ENCODE measurements around the gene TFR2. TPM values are rescaled to one million over a fixed set of nuclear protein-coding genes. Genes with fewer than 3 reads are reported as not detected.

TFR2 gene
- total and polyA plus RNA-seq, 2 of the 13 experiments (the other 11 are each of a cell fraction or from before 2014, with no cell fraction given) = 36.9 to 64.2 TPM

GRCh38 chr7:100673302-100673941, 32.1 kb upstream of the TFR2 start, which contains the start of gene GNB2:
GNB2 (plus strand) TSS chr7:100673740; CDS start chr7:100676266, 2,526 bp downstream.
- peaks cover 20% of the 10 kb centered on the region for H3K4me1 ChIP-seq (ENCODE audit: insufficient read depth, low read length)
- peak; percentile 59 for TF ChIP-seq MEIS2 (CRISPR knock-in tag; IDR thresholded peaks at IDR 0.05)
- no peak for TF ChIP-seq ZNF550 (CRISPR knock-in tag; IDR thresholded peaks at IDR 0.05; ENCODE audit: borderline replicate concordance)
- TF ChIP-seq STAG1 (CRISPR knock-in tag; IDR thresholded peaks at IDR 0.05) = 0 out of 2 replicates have a peak, but pooled peaks have one; percentile 9
- peak; percentile 99 for TF ChIP-seq FOXK2 (IDR thresholded peaks at IDR 0.05)
- no peak; the same call in 1 of the 2 replicates for TF ChIP-seq SALL2 (CRISPR knock-in tag; IDR thresholded peaks at IDR 0.05)
- no peak for TF ChIP-seq ZFP37 (CRISPR knock-in tag; IDR thresholded peaks at IDR 0.05; ENCODE audit: borderline replicate concordance)
- TF ChIP-seq THAP11 (CRISPR knock-in tag; IDR thresholded peaks at IDR 0.05) = peak; percentile 81
- TF ChIP-seq, protein P1, sequence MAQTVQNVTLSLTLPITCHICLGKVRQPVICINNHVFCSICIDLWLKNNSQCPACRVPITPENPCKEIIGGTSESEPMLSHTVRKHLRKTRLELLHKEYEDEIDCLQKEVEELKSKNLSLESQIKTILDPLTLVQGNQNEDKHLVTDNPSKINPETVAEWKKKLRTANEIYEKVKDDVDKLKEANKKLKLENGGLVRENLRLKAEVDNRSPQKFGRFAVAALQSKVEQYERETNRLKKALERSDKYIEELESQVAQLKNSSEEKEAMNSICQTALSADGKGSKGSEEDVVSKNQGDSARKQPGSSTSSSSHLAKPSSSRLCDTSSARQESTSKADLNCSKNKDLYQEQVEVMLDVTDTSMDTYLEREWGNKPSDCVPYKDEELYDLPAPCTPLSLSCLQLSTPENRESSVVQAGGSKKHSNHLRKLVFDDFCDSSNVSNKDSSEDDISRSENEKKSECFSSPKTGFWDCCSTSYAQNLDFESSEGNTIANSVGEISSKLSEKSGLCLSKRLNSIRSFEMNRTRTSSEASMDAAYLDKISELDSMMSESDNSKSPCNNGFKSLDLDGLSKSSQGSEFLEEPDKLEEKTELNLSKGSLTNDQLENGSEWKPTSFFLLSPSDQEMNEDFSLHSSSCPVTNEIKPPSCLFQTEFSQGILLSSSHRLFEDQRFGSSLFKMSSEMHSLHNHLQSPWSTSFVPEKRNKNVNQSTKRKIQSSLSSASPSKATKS (CRISPR knock-in tag; IDR thresholded peaks at IDR 0.05) = no peak
- TF ChIP-seq ZNF75D (CRISPR knock-in tag; IDR thresholded peaks at IDR 0.05; ENCODE audit: borderline replicate concordance) = no peak
- no peak for TF ChIP-seq ZNF431 (CRISPR knock-in tag; IDR thresholded peaks at IDR 0.05; ENCODE audit: borderline replicate concordance, low read depth)
- no peak for TF ChIP-seq NFE2 (CRISPR knock-in tag; IDR thresholded peaks at IDR 0.05)
- no peak for TF ChIP-seq TOE1 (CRISPR knock-in tag; IDR thresholded peaks at IDR 0.05)
- TF ChIP-seq ZNF501 (CRISPR knock-in tag; IDR thresholded peaks at IDR 0.05) = peak; percentile 90
- no peak for TF ChIP-seq HNRNPH1 (optimal IDR thresholded peaks at IDR 0.05; ENCODE audit: low read depth, low read length)
- TF ChIP-seq ZNF780A (CRISPR knock-in tag; IDR thresholded peaks at IDR 0.05) = 0 out of 2 replicates have a peak, but pooled peaks have one; percentile 26
- peak; percentile 87; the same call in 1 of the 2 replicates for TF ChIP-seq GTF2F1 (IDR thresholded peaks at IDR 0.05; ENCODE audit: low read length)
- peak; percentile 88 for TF ChIP-seq CHD2 (IDR thresholded peaks at IDR 0.05; ENCODE audit: low read depth, low read length)
- TF ChIP-seq ZNF331 (CRISPR knock-in tag; IDR thresholded peaks at IDR 0.05) = peak; percentile 42; the same call in 1 of the 2 replicates
- 0 out of 2 replicates have a peak, but pooled peaks have one; percentile 41 for TF ChIP-seq SIN3B (IDR thresholded peaks at IDR 0.05; ENCODE audit: low read length)
- peak; percentile 79 for TF ChIP-seq SMAD3 (CRISPR knock-in tag; IDR thresholded peaks at IDR 0.05)
- TF ChIP-seq MED1 (CRISPR knock-in tag; IDR thresholded peaks at IDR 0.05) = no peak; the same call in none of the 2 replicates
- TF ChIP-seq, protein P2, sequence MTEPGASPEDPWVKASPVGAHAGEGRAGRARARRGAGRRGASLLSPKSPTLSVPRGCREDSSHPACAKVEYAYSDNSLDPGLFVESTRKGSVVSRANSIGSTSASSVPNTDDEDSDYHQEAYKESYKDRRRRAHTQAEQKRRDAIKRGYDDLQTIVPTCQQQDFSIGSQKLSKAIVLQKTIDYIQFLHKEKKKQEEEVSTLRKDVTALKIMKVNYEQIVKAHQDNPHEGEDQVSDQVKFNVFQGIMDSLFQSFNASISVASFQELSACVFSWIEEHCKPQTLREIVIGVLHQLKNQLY (CRISPR knock-in tag; IDR thresholded peaks at IDR 0.05) = peak; percentile 96
- TF ChIP-seq TFAP4 (IDR thresholded peaks at IDR 0.05; ENCODE audit: borderline replicate concordance, low read depth) = peak; percentile 34; the same call in 1 of the 2 replicates
- peak; percentile 78 for TF ChIP-seq GABPB1 (CRISPR knock-in tag; IDR thresholded peaks at IDR 0.05)

More at GRCh38 chr7:100673302-100673941, 32.1 kb upstream of the TFR2 start, which contains the start of gene GNB2:
- no peaks in the 10 kb centered on the region for H3K9me3 ChIP-seq (ENCODE audit: low read length)
- peaks cover 0 to 4% of the 10 kb centered on the region in 2 experiments; a peak in 2 of 5 replicates for H3K27me3 ChIP-seq (ENCODE audit: control insufficient read depth in 1 of 2, insufficient read depth in 2 of 2, low read length in 2 of 2)
- intact Hi-C loops (cut with micrococcal nuclease; ENCODE audit: unreplicated experiment) = loop anchor here (1.0 kb wide), 2 partner anchors 31 to 52 kb away; no protein-coding TSS in a partner anchor
- no TSS peak for BruUV-seq (replicated peaks)
- H3K9ac ChIP-seq (ENCODE audit: insufficient read depth, low read depth, low read length) = peak within 1 kb of the TSS; percentile 93
- H3K27ac ChIP-seq (ENCODE audit: extremely low read length, insufficient read depth, low read length) = peak within 1 kb of the TSS; percentile 96
- WGBS (ENCODE audit: low lambda C conversion rate) = 0% methylated on average over 1 of the region's 65 CpGs
- FAIRE-seq (peak; percentile 97), DNase-seq (ENCODE audit: low spot score) (peak; percentile 96), ATAC-seq (peak; percentile 65)
- H3K4me2 ChIP-seq (ENCODE audit: low read depth, low read length) = peak within 1 kb of the TSS; percentile 80
- peak within 1 kb of the TSS; percentile 92 to 97 (median 96) for H3K4me3 ChIP-seq (replicated peaks in 1 of 3; ENCODE audit: insufficient read depth in 1 of 3, low read depth in 2 of 3, low read length in 3 of 3)
- in situ Hi-C loops (cut with HindIII; ENCODE audit: extremely low pct_ligation_motif_present, low pct_unique_long_range_greater_than_20kb) = no loop called here
- H4K20me1 ChIP-seq (ENCODE audit: insufficient read depth, low read length) = peaks cover 6% of the 10 kb centered on the region; the same call in 1 of the 2 replicates
- ChIA-PET CTCF (ENCODE audit: low intra/inter-chr PET ratio, low total read pairs) (no interaction called here), POLR2A (interaction anchor here (0.7 to 1.4 kb wide), 21 partner anchors 12 to 465 kb away, joined by 3 to 18 read pairs (median 4); partner anchors contain the start of genes ACTL6B, FBXO24, GIGYF1 and LRCH4)
- H3K79me2 ChIP-seq (ENCODE audit: insufficient read depth, low read length) = peaks cover 9% of the 10 kb centered on the region
- peak within 1 kb of the TSS; percentile 94 for H2AFZ ChIP-seq (ENCODE audit: low read length)
- H3K36me3 ChIP-seq (replicated peaks in 1 of 2; ENCODE audit: control insufficient read depth in 1 of 2, insufficient read depth in 2 of 2, low read length in 2 of 2) = peaks cover 14 to 21% of the 10 kb centered on the region in 2 experiments; a peak in 4 of 5 replicates
